ENCODE results near the gene RABGGTA. TPM values are rescaled to one million over a fixed set of nuclear protein-coding genes. Genes with fewer than 3 reads are reported as not detected.
A peak's percentile ranks its signal among the peaks of the same experiment; 100 is the strongest.
"Not testable (repeated sequence)": the region's sequence is repeated elsewhere in the genome, so short reads cannot be mapped to it uniquely, and the experiment has no call there.

Gene RABGGTA
- total RNA-seq, 4 donors from 2014 or later: 20.9 to 32.8 (median 28.0) TPM

- H3K4me3 ChIP-seq: peak overlapping the region; percentile 71 to 91 (median 86)
- in situ Hi-C loops (cut with MboI; ENCODE audit: low sequenced_read_pairs in 4 of 4): loop anchor here in 3 of 4 donors (10.0 to 25.0 kb wide), 2 partner anchors 203 to 206 kb away; partner anchors contain the start of genes CBLN3 (in 1 of the 3), KHNYN (in 1 of the 3) and SDR39U1 (in 1 of the 3)
- H3K4me1 ChIP-seq: peaks cover 29 to 34% of the 10 kb centered on the region in 2 donors
- intact Hi-C loops (cut with DNase I; ENCODE audit: low total_unique reads): loop anchor here (1.0 to 2.0 kb wide), 4 partner anchors 11 to 85 kb away; partner anchors contain the start of genes IPO4, PSME2, RABGGTA and RNF31
- no peak for DNase-seq
- peaks cover 0 to 8% of the 10 kb centered on the region in 2 donors for H3K36me3 ChIP-seq
- ATAC-seq: no peak
- peak overlapping the region; percentile 85 to 96 (median 92) for H3K27ac ChIP-seq
- TF ChIP-seq CTCF (IDR thresholded peaks at IDR 0.05 in 4 of 5, conservative IDR thresholded peaks at IDR 0.05 in 1 of 5) (no peak), POLR2A (IDR thresholded peaks at IDR 0.05) (no peak)
- no peaks in the 10 kb centered on the region for H3K27me3 ChIP-seq
- no peaks in the 10 kb centered on the region for H3K9me3 ChIP-seq
Observed at GRCh38 chr14:24231263-24232120, 39.9 kb downstream of the RABGGTA start.

GRCh38 chr14:24228902-24229301 lies 42.5 kb downstream of the RABGGTA start:
- Histone ChIP-seq H3K4me3 (no peak overlapping the region), H3K27ac (no peak overlapping the region), H3K27me3 (no peaks in the 10 kb centered on the region), H3K36me3 (no peaks in the 10 kb centered on the region), H3K9me3 (no peaks in the 10 kb centered on the region), H3K4me1 (peaks cover 17 to 21% of the 10 kb centered on the region in 2 donors)
- intact Hi-C loops (cut with DNase I; ENCODE audit: low total_unique reads) (no loop called here), in situ Hi-C loops (cut with MboI; ENCODE audit: low sequenced_read_pairs in 4 of 4) (loop anchor here in 1 of 4 donors (25.0 kb wide), 1 partner anchor 208 kb away; the partner anchor contains the start of genes CBLN3, KHNYN and SDR39U1)
- TF ChIP-seq POLR2A (IDR thresholded peaks at IDR 0.05): no peak
- TF ChIP-seq CTCF (IDR thresholded peaks at IDR 0.05 in 4 of 5, conservative IDR thresholded peaks at IDR 0.05 in 1 of 5): no peak
- ATAC-seq: no peak
- DNase-seq: no peak

GRCh38 chr14:24226473-24226872 lies 44.9 kb downstream of the RABGGTA start:
- TF ChIP-seq POLR2A (IDR thresholded peaks at IDR 0.05) (no peak), CTCF (IDR thresholded peaks at IDR 0.05 in 4 of 5, conservative IDR thresholded peaks at IDR 0.05 in 1 of 5) (no peak)
- no peak overlapping the region for H3K27ac ChIP-seq

GRCh38 chr14:24224618-24225071 lies 46.8 kb downstream of the RABGGTA start:
- no peaks in the 10 kb centered on the region for H3K9me3 ChIP-seq
- H3K36me3 ChIP-seq: no peaks in the 10 kb centered on the region
- intact Hi-C loops (cut with DNase I; ENCODE audit: low total_unique reads) (no loop called here), in situ Hi-C loops (cut with MboI; ENCODE audit: low sequenced_read_pairs in 4 of 4) (loop anchor here in 1 of 4 donors (25.0 kb wide), 1 partner anchor 213 kb away; the partner anchor contains the start of genes CBLN3, KHNYN and SDR39U1)
- no peaks in the 10 kb centered on the region for H3K4me1 ChIP-seq
- DNase-seq (no peak), ATAC-seq (no peak)
- H3K4me3 ChIP-seq: no peak overlapping the region
- no peaks in the 10 kb centered on the region for H3K27me3 ChIP-seq
- TF ChIP-seq POLR2A (IDR thresholded peaks at IDR 0.05) (no peak), CTCF (IDR thresholded peaks at IDR 0.05 in 4 of 5, conservative IDR thresholded peaks at IDR 0.05 in 1 of 5) (no peak)
- H3K27ac ChIP-seq: peak overlapping the region in 3 of 4 donors; percentile 16 to 38 (median 21)

More at GRCh38 chr14:24226473-24226872, 44.9 kb downstream of the RABGGTA start:
- Histone ChIP-seq H3K4me1 (peaks cover 7 to 9% of the 10 kb centered on the region in 2 donors), H3K9me3 (no peaks in the 10 kb centered on the region), H3K4me3 (no peak overlapping the region), H3K27me3 (no peaks in the 10 kb centered on the region), H3K36me3 (no peaks in the 10 kb centered on the region)
- no peak for DNase-seq
- no peak for ATAC-seq
- intact Hi-C loops (cut with DNase I; ENCODE audit: low total_unique reads) (no loop called here), in situ Hi-C loops (cut with MboI; ENCODE audit: low sequenced_read_pairs in 4 of 4) (loop anchor here in 1 of 4 donors (25.0 kb wide), 1 partner anchor 211 kb away; the partner anchor contains the start of genes CBLN3, KHNYN and SDR39U1)

- intact Hi-C loops (cut with DNase I; ENCODE audit: low total_unique reads); H3K4me1 ChIP-seq; H3K27me3 ChIP-seq; H3K27ac ChIP-seq; H3K36me3 ChIP-seq; H3K9me3 ChIP-seq; H3K4me3 ChIP-seq; in situ Hi-C loops (cut with MboI; ENCODE audit: low sequenced_read_pairs in 4 of 4); DNase-seq; ATAC-seq: not testable (repeated sequence)
Observed at GRCh38 chr14:24222987-24223386, 48.4 kb downstream of the RABGGTA start.

Data from gastrocnemius medialis (tissue), 4 donors.